NCI-H69 (cell line): ENCODE measurements around the gene SPART.
"Not testable (repeated sequence)": the region's sequence is repeated elsewhere in the genome, so short reads cannot be mapped to it uniquely, and the experiment has no call there.

Experiments used
- DNase-seq: peaks from one replicate; lab custom pipeline; 2025; lab: John Stamatoyannopoulos, UW

SPART gene

GRCh38 chr13:36354842-36355623 lies 8.8 kb upstream of the SPART start:
- no peak for DNase-seq

- peak; percentile 2 for DNase-seq
Measured at GRCh38 chr13:36353001-36353400, 6.8 kb upstream of the SPART start.

- no peak for DNase-seq
Measured at GRCh38 chr13:36352350-36352749, 6.2 kb upstream of the SPART start.

- no peak for DNase-seq
Measured at GRCh38 chr13:36347531-36348210, 1.5 kb upstream of the SPART start.

- peak; percentile 61 for DNase-seq
Measured at GRCh38 chr13:36345438-36346221, 564 bp downstream of the SPART start.

- peak; percentile 61 for DNase-seq
Measured at GRCh38 chr13:36344886-36345437, 1.2 kb downstream of the SPART start.

GRCh38 chr13:36344173-36344572 lies 2.0 kb downstream of the SPART start:
- DNase-seq, result no peak

GRCh38 chr13:36343766-36344165 lies 2.4 kb downstream of the SPART start:
- DNase-seq, result no peak

- DNase-seq, result no peak
Measured at GRCh38 chr13:36342715-36343114, 3.5 kb downstream of the SPART start.

- no peak for DNase-seq
Measured at GRCh38 chr13:36341718-36342117, 4.5 kb downstream of the SPART start.

- DNase-seq, result no peak
Measured at GRCh38 chr13:36339600-36340155, 6.5 kb downstream of the SPART start.

GRCh38 chr13:36337938-36338641 lies 8.1 kb downstream of the SPART start:
- DNase-seq, result no peak

- DNase-seq, result no peak
Measured at GRCh38 chr13:36332986-36333385, 13.2 kb downstream of the SPART start.

GRCh38 chr13:36332255-36332654 lies 13.9 kb downstream of the SPART start:
- not testable (repeated sequence) for DNase-seq

- no peak for DNase-seq
Measured at GRCh38 chr13:36331280-36331679, 14.9 kb downstream of the SPART start.

GRCh38 chr13:36329361-36329760 lies 16.8 kb downstream of the SPART start:
- no peak for DNase-seq

- no peak for DNase-seq
Measured at GRCh38 chr13:36328821-36329220, 17.4 kb downstream of the SPART start.

- no peak for DNase-seq
Measured at GRCh38 chr13:36325912-36326311, 20.3 kb downstream of the SPART start.

- DNase-seq, result not testable (repeated sequence)
Measured at GRCh38 chr13:36324881-36325280, 21.3 kb downstream of the SPART start.

- DNase-seq, result no peak
Measured at GRCh38 chr13:36323951-36324566, 22.1 kb downstream of the SPART start.

- no peak for DNase-seq
Measured at GRCh38 chr13:36323408-36323807, 22.8 kb downstream of the SPART start.
